Lower leg skin (tissue), 4 donors: ENCODE measurements around the gene CD247. TPM values are rescaled to one million over a fixed set of nuclear protein-coding genes. Genes with fewer than 3 reads are reported as not detected.

ENCODE experiments used
- DNase-seq, 2 donors: peaks; one replicate each; pipeline ENCODE4 v3.0.0-alpha.2; 2019; ENCODE audit warnings: low spot score in 2 of 2
- H3K4me3 ChIP-seq: fragments of 200-600 bp; sonication (generic); 2 replicates; pipeline ENCODE4 v1.5.1; 2017; ENCODE audit warnings: mild to moderate bottlenecking, low read depth; ENCODE audit not compliant: poor library complexity, severe bottlenecking
- CTCF ChIP-seq, 3 donors: fragments of 450-650 bp; IDR thresholded peaks; one replicate each; pipeline ENCODE4 v1.5.1; 2016; ENCODE audit warnings: antibody characterized with exemption in 3 of 3, mild to moderate bottlenecking in 3 of 3, moderate library complexity in 2 of 3
- POLR2A ChIP-seq, 2 donors: fragments of 450-650 bp; IDR thresholded peaks; one replicate each; pipeline ENCODE4 v1.6.1; 2016 to 2017; ENCODE audit warnings: antibody characterized with exemption in 2 of 2, mild to moderate bottlenecking in 1 of 2, moderate library complexity in 1 of 2
- WGBS, 2 donors: methylation state at CpG; one replicate each; pipeline ENCODE4 v1.1.5; 2018; 5-methylcytosine and 5-hydroxymethylcytosine counted together
- intact Hi-C: fragments of 100-400 bp; cut with DNase I; formaldehyde crosslinking; loops from one replicate; pipeline ENCODE4 v1.15.0; 2023; ENCODE audit warnings: low total_unique reads
- total RNA-seq, 4 donors: library from RNA; depleted of rRNA; stranded (reverse); fragments of >200 nt; gene quantifications; one replicate each; pipeline ENCODE4 v1.1.0, GENCODE V29; 2016

The CD247 gene
- total RNA-seq, 4 donors from 2014 or later = 0.27 to 0.61 (median 0.58) TPM; not detected in 1

- TF ChIP-seq POLR2A (IDR thresholded peaks at IDR 0.05) = no peak
- no peak for TF ChIP-seq CTCF (IDR thresholded peaks at IDR 0.05)
- no peak for DNase-seq
- intact Hi-C loops = no loop called here
- no peak overlapping the region for H3K4me3 ChIP-seq
- 92 to 95% methylated on average over 3 of the region's 3 CpGs for WGBS, 2 donors
Observed at GRCh38 chr1:167413328-167413727, 105.0 kb downstream of the CD247 start.

DNA sequence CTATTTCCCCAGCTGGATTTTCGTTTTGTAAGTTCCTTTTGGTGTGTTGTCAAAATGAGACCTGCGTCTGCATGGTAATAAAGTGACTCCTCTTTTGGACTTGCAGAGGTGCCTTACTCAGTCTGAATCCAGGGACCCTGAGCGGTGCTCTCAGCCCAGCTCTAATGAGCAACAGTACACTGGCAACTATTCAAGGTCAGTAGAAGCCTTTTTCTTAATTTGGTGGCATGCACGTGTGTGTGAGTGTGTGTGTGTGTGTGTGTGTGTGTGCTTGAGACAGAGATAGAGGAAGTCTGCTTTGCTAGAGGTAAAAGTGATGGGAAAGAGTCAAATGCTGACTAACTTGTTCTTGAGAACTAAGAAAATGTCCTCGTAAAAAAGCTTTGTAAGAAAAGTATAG is 105.4 kb downstream of the CD247 start:
- no peak for DNase-seq
- no peak overlapping the region for H3K4me3 ChIP-seq
- TF ChIP-seq POLR2A (IDR thresholded peaks at IDR 0.05) (no peak), CTCF (IDR thresholded peaks at IDR 0.05) (no peak)
- 84 to 87% methylated on average over 5 of the region's 5 CpGs for WGBS, 2 donors
- intact Hi-C loops = no loop called here

- TF ChIP-seq CTCF (IDR thresholded peaks at IDR 0.05) (no peak), POLR2A (IDR thresholded peaks at IDR 0.05) (no peak)
- WGBS, 2 donors = 94 to 95% methylated on average over 4 of the region's 4 CpGs
- no peak for DNase-seq
- no peak overlapping the region for H3K4me3 ChIP-seq
- intact Hi-C loops = no loop called here
Observed at GRCh38 chr1:167412072-167412471, 106.3 kb downstream of the CD247 start.

DNA sequence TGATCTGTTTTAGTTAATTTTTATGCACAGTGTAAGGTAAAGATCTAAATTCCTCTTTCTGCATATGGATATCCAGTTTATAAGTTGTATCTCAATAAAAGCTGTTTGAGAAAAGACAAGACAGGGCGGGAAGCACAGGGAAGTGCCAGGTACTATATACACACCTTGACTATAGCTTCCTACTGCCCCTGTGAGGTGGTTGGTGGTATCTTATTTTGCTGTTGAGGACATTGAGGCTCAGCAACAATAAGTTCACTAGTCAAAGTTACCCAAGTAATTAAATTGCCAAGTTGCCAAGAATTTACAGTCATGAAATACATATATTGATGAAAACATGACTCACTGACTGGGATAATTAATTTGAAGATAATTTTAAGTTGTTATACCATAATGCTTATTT is 109.1 kb downstream of the CD247 start:
- H3K4me3 ChIP-seq = no peak overlapping the region
- intact Hi-C loops = no loop called here
- no peak for DNase-seq
- no peak for TF ChIP-seq POLR2A (IDR thresholded peaks at IDR 0.05)
- TF ChIP-seq CTCF (IDR thresholded peaks at IDR 0.05) = no peak
- 82 to 88% methylated on average over 1 of the region's 1 CpG for whole genome bisulfite sequencing, 2 donors

GRCh38 chr1:167408355-167408754 is 110.0 kb downstream of the CD247 start:
- intact Hi-C loops = no loop called here
- H3K4me3 ChIP-seq = no peak overlapping the region
- WGBS, 2 donors = 95 to 98% methylated on average over 1 of the region's 1 CpG
- no peak for TF ChIP-seq POLR2A (IDR thresholded peaks at IDR 0.05)
- no peak for TF ChIP-seq CTCF (IDR thresholded peaks at IDR 0.05)
- no peak for DNase-seq

DNA sequence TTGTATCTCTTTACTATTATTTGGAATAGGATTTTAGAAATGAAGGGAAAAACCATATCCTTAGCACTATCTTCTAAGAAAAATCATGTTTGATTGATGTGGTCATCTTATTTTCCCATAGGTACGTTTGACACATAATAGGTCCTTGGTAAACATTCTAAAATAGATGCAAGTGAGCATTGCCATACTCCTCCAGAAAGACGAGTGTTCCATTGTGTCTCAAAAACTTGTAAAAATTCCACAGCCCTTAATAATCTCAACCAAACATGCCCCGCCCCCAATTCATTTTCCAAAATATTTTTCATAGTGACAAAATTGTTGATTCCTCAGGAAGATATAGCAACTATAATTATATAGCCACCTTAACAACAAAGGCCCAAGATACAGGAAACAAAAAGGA is 113.4 kb downstream of the CD247 start:
- DNase-seq = no peak
- no peak overlapping the region for H3K4me3 ChIP-seq
- WGBS, 2 donors = 64 to 67% methylated on average over 3 of the region's 3 CpGs
- intact Hi-C loops = no loop called here
- no peak for TF ChIP-seq CTCF (IDR thresholded peaks at IDR 0.05)
- no peak for TF ChIP-seq POLR2A (IDR thresholded peaks at IDR 0.05)
